WERI-Rb-1 (cell line): ENCODE measurements around the gene MEF2A.
"Not testable (repeated sequence)": the region's sequence is repeated elsewhere in the genome, so short reads cannot be mapped to it uniquely, and the experiment has no call there.

Experiments
- DNase-seq: peaks from one replicate; pipeline ENCODE4 v3.0.0-alpha.2; 2020
- H3K27ac ChIP-seq: fragments of 250-450 bp; sonication (Bioruptor Pico); 2 replicates; pipeline ENCODE4 v1.5.1; 2020; ENCODE audit warnings: mild to moderate bottlenecking, moderate library complexity
- H3K27me3 ChIP-seq: fragments of 250-450 bp; sonication (Bioruptor Pico); 2 replicates; pipeline ENCODE4 v1.5.1; 2021; ENCODE audit warnings: mild to moderate bottlenecking, low read depth, moderate library complexity; ENCODE audit not compliant: insufficient read depth, severe bottlenecking
- H3K36me3 ChIP-seq: fragments of 250-450 bp; sonication (Bioruptor Pico); 2 replicates; pipeline ENCODE4 v1.5.1; 2020; ENCODE audit warnings: mild to moderate bottlenecking, moderate library complexity
- H3K4me3 ChIP-seq: 2 replicates; pipeline ENCODE4 v1.5.1; 2011; ENCODE audit warnings: low read depth, mild to moderate bottlenecking, control low read depth, low read length
- H3K9me3 ChIP-seq: fragments of 250-450 bp; sonication (Bioruptor Pico); 2 replicates; pipeline ENCODE4 v1.5.1; 2021; ENCODE audit warnings: mild to moderate bottlenecking, moderate library complexity; ENCODE audit not compliant: severe bottlenecking
- TF ChIP-seq, protein P1 (sequence below): IDR thresholded peaks from 2 replicates; pipeline ENCODE4 v1.5.1; 2011; ENCODE audit warnings: low read depth, mild to moderate bottlenecking, control low read depth, inconsistent platforms, low read length

Gene MEF2A

DNA sequence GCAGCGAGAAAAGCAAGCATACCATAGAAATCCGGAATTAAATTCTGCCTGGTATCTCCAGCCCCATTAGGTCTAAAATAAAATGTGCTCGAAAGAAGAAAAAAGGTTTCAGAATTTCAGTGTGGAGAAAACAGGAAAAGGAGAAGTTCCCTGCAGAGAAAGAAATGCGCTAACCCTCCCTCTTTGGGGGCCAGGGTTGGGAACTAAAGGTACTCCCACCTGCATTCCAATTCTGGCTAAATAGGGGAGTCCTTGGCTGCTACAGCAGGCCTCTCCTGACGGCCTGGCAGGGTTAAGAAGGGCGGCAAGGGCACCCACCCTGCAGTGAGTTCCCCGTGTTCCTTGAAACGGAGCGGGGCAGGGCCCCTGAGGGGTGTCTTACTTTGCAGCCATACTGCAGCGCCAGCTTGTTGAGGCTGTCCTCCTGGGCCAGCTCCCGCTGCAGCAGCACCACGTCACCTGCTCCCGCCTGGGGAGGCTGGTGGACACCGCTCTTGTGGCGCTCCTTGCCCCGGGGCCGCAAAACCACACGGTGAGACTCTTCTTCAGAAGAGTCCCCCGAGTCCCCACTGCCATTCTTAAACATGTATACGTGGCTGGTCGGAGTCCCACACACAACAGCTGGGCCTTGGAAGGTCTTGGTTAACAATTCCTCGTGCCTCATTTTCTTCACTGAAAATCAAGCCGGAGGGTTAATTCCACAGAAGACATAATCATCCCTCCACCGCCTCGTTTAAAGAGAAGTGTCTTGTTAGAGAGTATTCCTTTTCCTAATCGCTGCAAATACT lies 165.7 kb downstream of the MEF2A start:
- no peak for DNase-seq
- Histone ChIP-seq H3K36me3 (peaks cover 5% of the 10 kb centered on the region), H3K9me3 (peaks cover 4% of the 10 kb centered on the region), H3K27me3 (no peaks in the 10 kb centered on the region), H3K4me3 (no peak overlapping the region), H3K27ac (no peak overlapping the region)
- TF ChIP-seq, protein P1, sequence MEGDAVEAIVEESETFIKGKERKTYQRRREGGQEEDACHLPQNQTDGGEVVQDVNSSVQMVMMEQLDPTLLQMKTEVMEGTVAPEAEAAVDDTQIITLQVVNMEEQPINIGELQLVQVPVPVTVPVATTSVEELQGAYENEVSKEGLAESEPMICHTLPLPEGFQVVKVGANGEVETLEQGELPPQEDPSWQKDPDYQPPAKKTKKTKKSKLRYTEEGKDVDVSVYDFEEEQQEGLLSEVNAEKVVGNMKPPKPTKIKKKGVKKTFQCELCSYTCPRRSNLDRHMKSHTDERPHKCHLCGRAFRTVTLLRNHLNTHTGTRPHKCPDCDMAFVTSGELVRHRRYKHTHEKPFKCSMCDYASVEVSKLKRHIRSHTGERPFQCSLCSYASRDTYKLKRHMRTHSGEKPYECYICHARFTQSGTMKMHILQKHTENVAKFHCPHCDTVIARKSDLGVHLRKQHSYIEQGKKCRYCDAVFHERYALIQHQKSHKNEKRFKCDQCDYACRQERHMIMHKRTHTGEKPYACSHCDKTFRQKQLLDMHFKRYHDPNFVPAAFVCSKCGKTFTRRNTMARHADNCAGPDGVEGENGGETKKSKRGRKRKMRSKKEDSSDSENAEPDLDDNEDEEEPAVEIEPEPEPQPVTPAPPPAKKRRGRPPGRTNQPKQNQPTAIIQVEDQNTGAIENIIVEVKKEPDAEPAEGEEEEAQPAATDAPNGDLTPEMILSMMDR = no peak

DNA sequence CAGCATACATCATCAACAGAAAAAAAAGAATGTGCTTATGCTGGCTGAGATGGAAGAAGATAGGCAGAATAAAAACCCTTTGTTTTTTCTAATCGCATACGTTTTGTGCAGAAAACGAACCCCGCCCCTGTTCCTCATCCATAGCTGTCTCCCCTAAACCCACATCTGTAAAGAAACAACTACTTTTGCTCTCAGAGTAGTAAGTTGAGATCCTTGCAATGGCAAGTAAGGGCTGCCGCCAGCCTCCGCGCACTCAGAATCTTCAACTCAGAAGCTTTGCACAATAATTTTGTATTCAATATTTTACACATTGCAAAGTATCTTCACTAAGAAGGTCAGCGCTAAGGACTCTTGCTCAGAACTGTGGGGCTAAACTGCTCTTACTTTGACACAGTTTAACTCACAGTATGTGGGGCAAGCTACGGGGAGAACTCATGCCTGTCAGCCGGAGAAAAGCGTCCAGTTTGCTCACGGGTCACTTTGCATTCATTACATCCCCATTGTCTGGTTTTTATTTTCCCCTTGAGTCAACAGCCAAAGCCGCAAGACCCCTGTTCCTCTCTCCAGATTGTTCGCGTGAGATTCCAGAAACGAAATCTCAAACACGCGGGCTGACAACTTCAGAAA lies 166.5 kb downstream of the MEF2A start:
- TF ChIP-seq, protein P1 = no peak

DNA sequence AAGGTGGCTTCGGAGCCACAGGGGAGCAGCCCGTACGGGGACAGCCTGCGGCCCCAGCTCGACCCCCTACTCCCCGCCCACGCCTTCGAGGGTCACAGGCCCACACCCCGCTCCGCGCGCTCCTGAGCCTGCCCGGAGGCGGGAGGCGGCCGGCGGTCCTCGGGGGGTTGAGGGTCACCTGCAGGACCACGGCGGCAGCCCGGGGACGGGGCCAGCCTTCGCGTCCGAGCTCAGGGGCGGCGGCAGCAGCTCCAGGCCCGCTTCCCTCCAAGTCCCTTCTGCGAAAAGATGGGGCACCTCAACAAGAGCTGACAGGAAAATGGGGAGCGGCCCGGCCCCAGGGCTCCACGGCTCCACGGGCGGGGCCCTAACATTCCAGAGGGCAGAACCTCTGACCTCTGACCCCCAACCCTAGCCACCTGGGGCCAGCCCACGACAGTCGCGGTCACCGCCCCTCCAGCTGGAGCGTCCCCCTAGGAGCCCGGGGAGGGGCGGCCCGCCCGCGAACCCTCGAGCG lies 167.0 kb downstream of the MEF2A start:
- peaks cover 5% of the 10 kb centered on the region for H3K36me3 ChIP-seq
- TF ChIP-seq, protein P1 = no peak
- no peak for DNase-seq
- H3K27me3 ChIP-seq = no peaks in the 10 kb centered on the region
- H3K4me3 ChIP-seq = peak overlapping the region; percentile 63
- peaks cover 4% of the 10 kb centered on the region for H3K9me3 ChIP-seq
- H3K27ac ChIP-seq = peak overlapping the region; percentile 46

More for the DNA sequence above, 166.5 kb downstream of the MEF2A start:
- no peak for DNase-seq
- H3K27me3 ChIP-seq = no peaks in the 10 kb centered on the region
- no peak overlapping the region for H3K27ac ChIP-seq
- peaks cover 5% of the 10 kb centered on the region for H3K36me3 ChIP-seq
- H3K4me3 ChIP-seq = peak overlapping the region; percentile 63
- peaks cover 4% of the 10 kb centered on the region for H3K9me3 ChIP-seq

DNA sequence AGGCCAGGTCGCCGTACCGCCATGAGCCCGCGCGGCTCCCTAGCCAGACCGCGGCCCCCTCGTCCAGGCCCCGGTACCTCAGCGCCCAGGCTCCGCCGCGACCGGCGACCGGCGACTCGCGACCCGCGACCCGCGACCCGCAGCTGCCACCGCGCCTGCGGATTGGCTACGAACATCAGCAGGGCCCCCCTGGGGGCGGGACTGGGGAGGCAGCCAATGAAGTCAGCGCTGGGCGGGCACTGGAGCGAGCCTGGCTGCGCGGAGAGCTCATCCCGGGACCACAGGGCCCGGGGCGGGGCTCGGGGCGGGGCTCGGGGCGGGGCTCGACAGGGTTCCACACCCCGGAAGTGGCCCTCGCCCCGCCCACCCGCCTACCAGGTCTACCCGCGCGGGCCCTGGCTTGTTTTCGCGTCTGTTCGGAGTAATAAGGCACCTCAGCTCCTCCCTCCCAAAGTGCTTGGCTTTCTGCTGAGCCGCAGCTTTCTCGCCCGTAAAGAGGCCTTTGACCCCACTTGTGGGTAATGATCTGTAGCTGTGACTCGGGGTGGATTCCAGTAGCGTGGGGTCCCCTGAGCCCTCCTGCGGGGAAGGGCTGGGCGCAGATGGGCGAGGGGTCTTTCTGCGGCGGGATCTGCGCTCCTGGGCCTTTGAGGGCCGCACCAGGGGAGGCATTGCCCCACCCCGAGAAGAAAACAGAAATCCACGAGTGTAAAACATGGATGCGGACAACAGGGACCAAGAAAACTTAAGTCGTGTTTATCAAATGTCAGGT lies 167.7 kb downstream of the MEF2A start, which contains the start of gene LYSMD4:
LYSMD4 (minus strand) TSS at position 170 of the 772 bp plus-strand sequence. CDS start 1,438 bp downstream, outside the sequence.
- Histone ChIP-seq H3K27ac (peak within 1 kb of the TSS; percentile 65), H3K36me3 (peaks cover 5% of the 10 kb centered on the region), H3K27me3 (no peaks in the 10 kb centered on the region), H3K4me3 (peak within 1 kb of the TSS; percentile 63), H3K9me3 (peaks cover 4% of the 10 kb centered on the region)
- TF ChIP-seq, protein P1 = no peak
- peak; percentile 97 for DNase-seq

DNA sequence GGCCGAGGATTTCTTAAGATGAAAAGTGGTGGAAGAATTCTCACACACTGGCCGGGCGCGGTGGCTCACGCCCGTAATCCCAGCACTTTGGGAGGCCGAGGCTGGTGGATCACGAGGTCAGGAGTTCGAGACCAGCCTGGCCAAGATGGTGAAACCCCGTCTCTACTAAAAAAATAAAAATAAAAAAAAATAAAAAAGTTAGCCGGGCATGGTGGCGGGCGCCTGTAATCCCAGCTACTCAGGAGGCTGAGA lies 168.2 kb downstream of the MEF2A start:
- not testable (repeated sequence) for H3K4me3 ChIP-seq, H3K27ac ChIP-seq, H3K27me3 ChIP-seq, H3K36me3 ChIP-seq, H3K9me3 ChIP-seq, DNase-seq

DNA sequence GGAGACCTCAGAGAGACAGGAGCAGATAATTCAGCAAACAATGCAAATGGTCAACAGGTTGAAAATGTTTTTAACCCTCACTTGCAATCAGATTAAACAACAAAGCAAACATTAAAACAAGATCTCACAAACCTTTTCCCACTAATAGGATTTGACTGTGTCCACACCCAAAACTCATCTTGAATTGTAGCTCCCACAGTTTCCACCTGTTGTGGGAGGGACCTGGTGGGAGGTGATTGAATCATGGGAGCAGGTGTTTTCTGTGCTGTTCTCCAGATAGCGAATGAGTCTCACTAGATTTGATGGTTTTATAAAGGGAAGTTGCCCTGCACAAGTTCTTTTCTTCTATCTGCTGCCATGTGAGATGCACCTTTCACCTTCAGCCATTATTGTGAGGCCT lies 168.8 kb downstream of the MEF2A start:
- H3K36me3 ChIP-seq = peaks cover 5% of the 10 kb centered on the region; the same call in 1 of the 2 replicates
- TF ChIP-seq, protein P1 = no peak
- DNase-seq = no peak
- no peaks in the 10 kb centered on the region for H3K27me3 ChIP-seq
- H3K27ac ChIP-seq = no peak overlapping the region
- peaks cover 4% of the 10 kb centered on the region for H3K9me3 ChIP-seq
- H3K4me3 ChIP-seq = no peak overlapping the region
